ENCODE data around the gene CWC27.

DNA sequence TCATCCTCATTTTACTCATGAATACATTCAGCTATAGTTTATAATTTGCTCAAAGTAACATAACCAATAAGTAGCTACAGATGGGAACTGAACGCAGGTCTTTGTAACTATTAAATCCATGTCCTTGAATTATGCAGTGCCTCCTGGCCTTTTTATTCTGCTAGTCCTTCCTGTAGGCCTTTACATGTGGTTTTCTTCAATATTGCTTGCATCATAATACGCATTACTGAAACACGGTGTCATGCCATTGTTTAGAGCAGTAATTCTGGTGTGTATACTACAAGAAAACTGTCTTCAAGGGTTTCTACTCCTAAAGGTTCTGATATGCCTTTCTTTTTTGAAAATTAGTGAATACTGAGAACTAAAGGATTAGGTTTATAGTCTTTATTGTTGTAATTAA, 20.7 kb downstream of the CWC27 start:
- TF ChIP-seq POLR2AphosphoS5 (IDR thresholded peaks at IDR 0.05) = no peak
- no peak for TF ChIP-seq POLR2A (IDR thresholded peaks at IDR 0.05)

All from spleen (tissue), 3 donors.